A673 (cell line): ENCODE results near the gene RASIP1. TPM values are rescaled to one million over a fixed set of nuclear protein-coding genes. Genes with fewer than 3 reads are reported as not detected.

Experiments
- BruUV-seq: library from RNA; stranded (reverse); fragments of 400-500 nt; replicated peaks from 2 replicates; lab custom pipeline; 2021; lab: Mats Ljungman, UMichigan
- CTCF ChIA-PET: fragments of 300-600 bp; sonication (Branson Sonifier 250); formaldehyde crosslinking; loops from one replicate; lab custom pipeline; 2022; ENCODE audit warnings: antibody characterized with exemption; lab: Charles Lee
- POLR2A ChIA-PET: fragments of 300-600 bp; sonication (Branson Sonifier 250); formaldehyde crosslinking; loops from one replicate; lab custom pipeline; 2022; ENCODE audit warnings: antibody characterized with exemption; ENCODE audit not compliant: low non-redundant PET; lab: Charles Lee
- DNase-seq: peaks from one replicate; pipeline ENCODE4 v3.0.0-alpha.2; 2015; ENCODE audit warnings: low spot score
- H3K27ac ChIP-seq: fragments of 200-600 bp; sonication (generic); 2 replicates; pipeline ENCODE4 v1.5.1; 2016; ENCODE audit warnings: mixed run types, low read depth, mild to moderate bottlenecking, mixed read lengths, antibody characterized with exemption, low read length; ENCODE audit not compliant: poor library complexity, severe bottlenecking
- H3K27me3 ChIP-seq: fragments of 200-600 bp; sonication (generic); replicated peaks from 2 replicates; pipeline ENCODE4 v1.6.1; 2017; ENCODE audit warnings: mixed run types, low read depth, mild to moderate bottlenecking, mixed read lengths, antibody characterized with exemption, low read length; ENCODE audit not compliant: insufficient read depth, poor library complexity
- H3K36me3 ChIP-seq: fragments of 200-600 bp; sonication (generic); 2 replicates; pipeline ENCODE4 v1.6.1; 2016; ENCODE audit warnings: mixed run types, mild to moderate bottlenecking, mixed read lengths, antibody characterized with exemption, low read length; ENCODE audit not compliant: insufficient read depth, poor library complexity, severe bottlenecking
- H3K4me1 ChIP-seq: fragments of 200-600 bp; sonication (generic); 2 replicates; pipeline ENCODE4 v1.6.1; 2017; ENCODE audit warnings: mixed run types, mild to moderate bottlenecking, mixed read lengths, antibody characterized with exemption, low read length; ENCODE audit not compliant: insufficient read depth, poor library complexity, severe bottlenecking
- H3K4me3 ChIP-seq: fragments of 200-600 bp; sonication (generic); 2 replicates; pipeline ENCODE4 v1.5.1; 2016; ENCODE audit warnings: low read depth, mixed run types, mild to moderate bottlenecking, mixed read lengths, low read length; ENCODE audit not compliant: poor library complexity, severe bottlenecking
- H3K9me3 ChIP-seq: fragments of 200-600 bp; sonication (generic); 2 replicates; pipeline ENCODE4 v1.6.1; 2016; ENCODE audit warnings: mixed run types, low read depth, mild to moderate bottlenecking, mixed read lengths, antibody characterized with exemption, low read length; ENCODE audit not compliant: poor library complexity, severe bottlenecking
- CTCF ChIP-seq: fragments of 300-800, 200-600 bp; sonication (generic); conservative IDR thresholded peaks from 2 replicates; pipeline ENCODE4 v1.5.1; 2017; ENCODE audit warnings: low read depth, mild to moderate bottlenecking, antibody characterized with exemption, low read length, moderate library complexity, mixed read lengths
- EZH2 ChIP-seq: fragments of 200-600 bp; sonication (generic); IDR thresholded peaks from 2 replicates; pipeline ENCODE4 v1.6.1; 2017; ENCODE audit warnings: borderline replicate concordance, low read depth, mild to moderate bottlenecking, mixed read lengths, antibody characterized with exemption, low read length; ENCODE audit not compliant: poor library complexity, severe bottlenecking
- intact Hi-C: fragments of 100-400 bp; cut with micrococcal nuclease; formaldehyde crosslinking; loops from one replicate; pipeline ENCODE4 v1.10.0; 2022; ENCODE audit not compliant: unreplicated experiment
- total RNA-seq: library from RNA; stranded (reverse); gene quantifications from 2 replicates; pipeline ENCODE4 v1.2.3, GENCODE V29; 2021

The RASIP1 gene
- total RNA-seq, 1 experiment from 2014 or later: 3.8 TPM

DNA sequence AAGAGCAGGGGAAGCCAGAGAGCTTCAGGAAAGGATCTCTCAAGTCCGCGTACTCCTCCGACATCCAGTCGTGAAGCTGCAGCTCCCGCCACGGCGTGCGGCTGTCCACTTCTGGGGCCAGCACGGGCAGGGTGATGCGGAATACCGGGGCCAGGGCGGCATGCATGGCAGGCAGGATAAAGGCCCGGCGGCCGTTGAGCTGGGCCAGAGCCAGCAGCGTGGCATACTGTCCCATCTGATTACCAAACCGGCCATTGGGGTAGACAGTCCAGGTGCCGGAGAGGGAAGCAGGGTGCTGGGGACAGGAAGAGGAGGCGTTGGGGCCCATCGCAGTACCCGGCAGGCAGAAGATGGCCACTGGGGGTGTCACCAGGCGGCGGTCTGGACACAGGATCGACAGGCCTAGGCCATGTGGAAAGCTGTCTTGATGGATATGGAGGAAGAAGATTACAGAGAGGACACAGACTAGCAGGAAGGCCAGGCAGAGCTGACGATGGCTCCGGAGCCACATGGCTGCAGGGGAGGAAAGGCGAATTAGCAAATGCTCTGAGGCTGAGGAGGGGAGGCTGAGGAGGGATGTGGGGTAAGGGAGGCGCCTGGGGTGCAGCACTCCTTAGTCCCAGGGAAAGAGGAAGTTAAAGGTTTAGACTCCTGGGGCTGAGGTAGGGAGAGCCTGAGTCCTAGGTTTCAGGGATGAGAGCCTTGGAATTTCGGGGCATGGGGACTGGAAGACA, 10.5 kb upstream of the RASIP1 start:
- Histone ChIP-seq H3K36me3 (no peaks in the 10 kb centered on the region), H3K4me1 (peaks cover 5% of the 10 kb centered on the region), H3K27me3 (no peaks in the 10 kb centered on the region), H3K4me3 (no peak overlapping the region), H3K9me3 (no peaks in the 10 kb centered on the region), H3K27ac (no peak overlapping the region)
- no TSS peak for BruUV-seq
- intact Hi-C loops: no loop called here
- TF ChIP-seq CTCF (no peak), EZH2 (no peak)
- ChIA-PET CTCF (no interaction called here), POLR2A (no interaction called here)
- DNase-seq: no peak

DNA sequence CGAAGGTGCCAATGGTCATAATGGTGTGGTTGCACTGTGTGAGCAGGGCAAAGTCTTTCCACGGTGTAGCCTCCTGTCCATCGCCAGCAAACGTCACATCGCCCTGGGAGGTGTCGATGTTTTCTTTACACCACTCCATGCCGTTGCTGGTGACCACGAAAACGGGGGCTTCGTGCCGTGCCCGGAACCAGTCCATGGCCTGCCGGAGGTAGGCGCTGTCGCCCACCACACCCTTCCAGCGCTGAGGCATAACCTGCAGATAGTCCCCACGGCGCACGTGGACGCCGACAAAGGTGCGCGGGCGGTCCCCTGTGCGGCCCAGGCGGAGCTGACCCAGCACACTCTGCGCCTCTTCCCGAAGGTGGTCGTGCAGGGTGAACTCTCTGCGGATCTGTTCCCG, 9.9 kb upstream of the RASIP1 start:
- TF ChIP-seq CTCF (no peak), EZH2 (no peak)
- Histone ChIP-seq H3K27me3 (no peaks in the 10 kb centered on the region), H3K4me3 (no peak overlapping the region), H3K27ac (no peak overlapping the region), H3K4me1 (peaks cover 5% of the 10 kb centered on the region), H3K36me3 (no peaks in the 10 kb centered on the region), H3K9me3 (no peaks in the 10 kb centered on the region)
- BruUV-seq: no TSS peak
- intact Hi-C loops: no loop called here
- POLR2A ChIA-PET: no interaction called here
- no peak for DNase-seq
- CTCF ChIA-PET: no interaction called here

DNA sequence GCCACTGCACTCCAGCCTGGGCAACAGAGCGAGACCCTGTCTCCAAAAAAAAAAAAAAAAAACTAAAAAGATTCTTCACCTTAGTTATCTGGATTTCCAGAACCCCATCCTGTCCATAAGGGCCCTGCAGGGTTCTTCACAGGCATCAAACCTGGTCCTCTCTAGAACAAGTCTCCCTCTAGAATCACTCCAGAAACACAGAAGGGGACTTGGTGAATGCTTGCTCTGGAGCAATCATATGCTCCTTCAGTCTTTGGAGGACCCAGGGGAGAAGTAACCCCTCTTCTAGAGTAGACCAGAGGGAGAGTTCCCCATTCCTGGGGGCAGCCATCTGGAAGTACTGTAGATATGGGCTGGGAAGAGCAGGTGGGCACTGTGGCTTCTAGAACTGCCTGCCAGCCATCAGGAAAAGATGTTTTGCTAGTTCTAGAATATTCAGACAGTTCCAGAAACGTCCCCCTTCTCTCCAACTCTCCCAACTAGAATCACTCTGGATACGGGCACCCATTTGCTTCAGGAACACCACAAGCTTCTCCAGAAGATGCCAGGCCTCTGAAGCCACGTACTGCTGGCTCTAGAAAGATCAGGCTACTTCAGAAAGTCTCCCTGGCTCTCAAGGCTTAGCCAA, 9.3 kb upstream of the RASIP1 start:
- ChIA-PET POLR2A (no interaction called here), CTCF (no interaction called here)
- intact Hi-C loops: no loop called here
- H3K36me3 ChIP-seq: no peaks in the 10 kb centered on the region
- H3K4me3 ChIP-seq: no peak overlapping the region
- H3K27me3 ChIP-seq: no peaks in the 10 kb centered on the region
- H3K9me3 ChIP-seq: no peaks in the 10 kb centered on the region
- BruUV-seq: no TSS peak
- DNase-seq: no peak
- TF ChIP-seq CTCF: no peak
- TF ChIP-seq EZH2: no peak
- H3K27ac ChIP-seq: no peak overlapping the region
- H3K4me1 ChIP-seq: peaks cover 5% of the 10 kb centered on the region
